HG03025 (cell line): ENCODE measurements around the gene ICAM5.
"Not testable (repeated sequence)": the region's sequence is repeated elsewhere in the genome, so short reads cannot be mapped to it uniquely, and the experiment has no call there.

Experiments used
- ATAC-seq: cut with Tn5 transposase; IDR thresholded peaks from one replicate; pipeline ENCODE4 v1.9.1; 2021; ENCODE audit warnings: mild to moderate bottlenecking, moderate library complexity; ENCODE audit not compliant: unreplicated experiment, low FRiP score

The ICAM5 gene

DNA sequence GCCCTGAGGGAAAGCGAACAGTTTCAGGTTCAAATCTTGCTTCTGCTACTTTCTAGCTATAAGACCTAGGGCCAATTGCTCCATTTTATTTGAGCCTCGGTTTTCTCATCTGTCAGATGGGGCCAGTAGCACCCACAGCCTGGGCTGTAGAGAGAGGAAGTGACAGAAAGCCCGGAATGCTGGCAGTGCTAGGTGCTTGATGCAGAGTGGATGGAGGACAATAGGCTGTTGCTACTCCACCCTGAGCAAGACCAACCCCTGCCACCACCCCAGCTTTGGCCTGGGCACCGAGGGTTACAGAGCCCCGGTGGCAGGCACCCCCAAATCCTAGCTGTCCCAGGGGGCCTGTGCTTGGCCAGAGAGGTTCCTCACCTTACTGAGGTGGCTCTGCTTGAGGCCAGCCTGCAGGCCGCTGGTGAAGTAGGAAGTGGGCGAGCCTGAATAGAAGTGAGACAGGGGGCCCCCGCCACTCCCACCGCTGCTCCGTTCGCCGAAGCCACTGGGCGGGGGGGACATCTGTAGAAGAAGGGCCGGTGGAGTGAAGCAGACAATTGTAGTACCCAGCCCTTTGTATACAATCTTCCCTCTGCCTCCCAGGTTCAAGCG, 28.2 kb downstream of the ICAM5 start:
- ATAC-seq = no peak

DNA sequence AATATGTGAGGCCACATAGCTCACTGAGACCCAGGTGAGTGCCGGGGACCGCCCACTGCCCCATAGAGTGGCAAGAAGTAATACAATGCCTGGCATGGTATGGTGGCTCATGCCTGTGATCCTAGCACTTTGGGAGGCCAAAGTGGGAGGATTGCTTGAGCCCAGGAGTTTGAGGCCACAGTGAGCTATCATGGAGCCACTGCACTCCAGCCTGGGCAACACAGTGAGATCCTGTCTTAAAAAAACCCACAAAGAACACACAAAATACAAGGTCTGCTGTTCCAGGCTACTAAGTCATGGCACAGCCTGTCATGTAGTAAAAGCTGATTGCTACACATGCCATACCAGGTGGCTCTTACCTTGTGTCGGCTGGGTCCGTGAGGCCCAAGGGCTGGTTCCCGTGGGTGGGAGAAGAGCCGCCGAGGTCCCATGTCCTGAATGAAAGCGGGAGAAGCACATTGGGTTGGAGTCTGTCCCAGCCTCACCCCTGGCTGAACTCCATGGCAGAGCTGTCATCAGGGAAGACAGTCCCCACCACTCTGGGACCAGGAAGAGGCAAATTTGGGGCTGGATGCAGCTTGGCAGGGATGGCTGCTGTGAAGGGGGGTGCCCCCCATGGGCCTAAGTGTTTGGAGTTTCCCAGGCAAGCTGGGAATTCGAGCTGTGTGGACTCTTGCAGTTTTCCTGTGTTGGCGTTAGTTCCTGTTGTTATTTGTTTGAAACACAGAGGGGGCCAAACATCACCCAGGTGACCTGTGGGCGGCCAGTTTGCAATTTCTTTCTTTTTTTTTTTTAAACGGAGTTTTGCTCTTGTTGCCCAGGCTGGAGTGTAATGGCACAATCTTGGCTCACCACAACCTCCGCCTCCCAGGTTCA, 29.3 kb downstream of the ICAM5 start:
- ATAC-seq = no peak

DNA sequence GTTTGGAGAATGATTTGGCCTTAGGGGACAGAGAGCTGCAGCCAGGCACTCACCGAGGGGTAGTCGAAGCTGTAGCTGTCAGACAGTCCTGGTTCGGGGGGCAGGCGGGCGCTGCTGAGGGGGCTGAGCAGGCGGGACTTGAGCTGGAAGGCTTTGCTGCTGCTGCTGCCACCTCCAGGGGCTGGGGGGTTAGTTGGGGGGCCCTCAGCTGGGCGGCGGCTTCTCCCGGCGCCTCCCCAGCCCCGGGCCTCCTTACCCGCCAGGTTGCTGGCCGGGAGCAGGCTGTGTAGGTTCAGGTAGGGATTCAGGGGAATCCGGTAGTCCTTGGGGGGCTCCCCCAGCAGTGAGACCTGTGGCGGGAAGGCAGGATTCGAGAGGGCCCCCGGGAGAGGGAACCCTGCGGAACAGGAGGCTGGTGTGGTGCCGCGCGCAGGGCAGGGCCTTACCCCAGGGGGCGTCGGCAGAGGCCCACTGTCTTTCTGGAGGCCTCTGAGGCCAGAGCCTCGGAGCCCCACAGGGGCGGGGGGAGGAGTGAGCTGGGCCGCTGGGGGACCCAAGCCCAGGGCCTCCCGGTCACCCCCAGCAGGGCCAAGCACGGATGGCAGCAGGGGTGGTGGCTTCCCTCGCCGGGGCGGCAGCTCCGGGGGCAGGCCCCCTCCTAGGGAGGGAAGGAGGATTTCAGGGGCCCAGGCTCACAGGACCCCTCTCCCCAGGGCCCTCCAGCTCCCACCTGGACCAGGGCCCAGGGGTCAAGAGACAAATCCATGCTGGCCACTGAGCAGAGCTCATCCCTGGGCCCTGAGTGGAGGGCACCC, 31.1 kb downstream of the ICAM5 start:
- ATAC-seq = no peak

- ATAC-seq = no peak
These were observed 31.7 kb downstream of the ICAM5 start for GRCh38 chr19:10321417-10321797.

DNA sequence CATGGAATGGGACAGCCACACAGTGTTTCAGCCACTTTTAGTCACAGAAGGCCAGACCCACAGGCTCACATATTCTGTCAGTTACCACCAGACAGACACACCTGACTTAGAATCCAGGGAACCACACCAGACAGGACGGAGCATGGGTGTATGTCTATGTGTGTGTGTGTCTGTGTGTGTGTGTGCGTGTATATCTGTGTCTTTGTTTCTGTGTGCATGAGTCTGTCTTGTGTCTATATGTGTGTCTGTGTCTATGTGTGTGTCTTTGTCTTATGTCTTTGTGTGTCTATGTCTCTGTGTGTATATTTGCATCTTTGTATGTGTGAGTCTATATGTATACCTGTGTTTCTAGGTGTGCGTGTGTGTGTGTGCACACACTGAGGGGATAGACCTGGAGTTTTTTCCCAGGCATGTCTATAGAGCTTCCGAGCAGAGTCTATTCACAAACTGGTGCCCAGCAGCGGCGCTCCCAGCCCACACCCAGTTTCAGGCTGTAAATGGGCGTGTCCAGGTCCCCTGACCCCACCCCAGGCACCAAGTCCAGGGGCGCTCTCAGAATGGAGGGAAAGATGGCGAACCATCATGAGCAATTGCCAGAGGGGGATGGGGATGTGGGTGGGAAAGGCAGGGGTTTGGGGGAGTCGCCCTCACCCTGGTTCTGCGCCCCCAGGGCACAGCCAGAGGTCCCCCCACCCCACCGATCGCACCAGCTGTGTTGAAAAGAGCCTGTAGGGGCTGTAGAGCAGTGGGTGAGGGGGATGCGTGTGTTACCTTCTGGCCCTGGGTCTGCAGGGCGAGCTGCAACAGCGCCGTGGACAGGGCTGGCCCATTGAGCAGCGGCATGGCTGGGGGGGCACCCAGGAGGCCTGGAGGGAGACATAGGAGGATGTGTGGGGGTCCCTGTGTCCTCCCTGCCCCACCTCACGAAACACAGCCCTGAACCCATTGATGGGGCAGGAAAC, 32.4 kb downstream of the ICAM5 start:
- ATAC-seq = no peak

DNA sequence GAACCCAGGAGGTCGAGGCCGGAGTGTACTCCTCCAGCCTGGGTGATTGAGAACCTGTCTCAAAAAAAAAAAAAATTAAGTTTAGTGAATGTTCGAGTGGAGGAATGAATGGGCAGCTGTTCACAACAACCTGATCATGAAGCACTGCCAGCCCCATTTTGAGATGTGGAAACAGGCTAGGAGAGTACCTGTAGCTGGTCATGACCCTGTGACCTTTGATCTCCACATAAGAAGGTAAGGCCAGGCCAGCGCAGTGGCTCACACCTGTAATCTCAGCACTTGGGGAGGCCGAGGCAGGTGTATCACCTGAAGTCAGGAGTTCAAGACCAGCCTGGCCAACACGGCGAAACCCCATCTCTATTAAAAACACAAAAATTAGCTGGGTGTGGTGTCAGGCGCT, 36.0 kb downstream of the ICAM5 start:
- no peak for ATAC-seq

DNA sequence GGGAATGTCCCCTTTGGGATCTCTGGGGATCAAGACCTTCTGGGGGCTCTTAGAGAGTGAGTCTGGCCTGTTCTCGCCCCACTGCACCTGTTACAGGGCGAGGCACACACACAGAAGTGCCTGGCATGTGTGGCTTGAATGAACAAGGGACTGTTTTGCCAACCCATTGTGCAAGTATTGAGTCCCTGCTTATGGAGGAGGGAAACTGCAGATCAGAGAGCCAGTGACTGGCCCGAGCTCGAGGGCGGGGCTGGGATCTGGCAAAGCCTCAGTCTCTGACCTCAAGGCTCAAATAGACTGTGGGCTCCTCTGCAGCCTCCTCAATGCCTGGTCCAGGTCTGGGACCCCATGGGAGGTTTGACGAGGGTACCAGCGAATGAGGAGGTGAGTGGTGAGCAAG, 38.0 kb downstream of the ICAM5 start:
- no peak for ATAC-seq

GRCh38 chr19:10328558-10329429, 39.0 kb downstream of the ICAM5 start:
- no peak for ATAC-seq

- ATAC-seq = no peak
These were observed 39.8 kb downstream of the ICAM5 start for GRCh38 chr19:10329555-10329954.

- no peak for ATAC-seq
These were observed 42.6 kb downstream of the ICAM5 start for GRCh38 chr19:10332158-10332964.

GRCh38 chr19:10332965-10333757, 43.4 kb downstream of the ICAM5 start, which contains the start of gene RAVER1:
TSS of gene RAVER1 (minus strand) at chr19:10333529. CDS start at chr19:10333507, 22 bp downstream.
- ATAC-seq = peak; percentile 74

DNA sequence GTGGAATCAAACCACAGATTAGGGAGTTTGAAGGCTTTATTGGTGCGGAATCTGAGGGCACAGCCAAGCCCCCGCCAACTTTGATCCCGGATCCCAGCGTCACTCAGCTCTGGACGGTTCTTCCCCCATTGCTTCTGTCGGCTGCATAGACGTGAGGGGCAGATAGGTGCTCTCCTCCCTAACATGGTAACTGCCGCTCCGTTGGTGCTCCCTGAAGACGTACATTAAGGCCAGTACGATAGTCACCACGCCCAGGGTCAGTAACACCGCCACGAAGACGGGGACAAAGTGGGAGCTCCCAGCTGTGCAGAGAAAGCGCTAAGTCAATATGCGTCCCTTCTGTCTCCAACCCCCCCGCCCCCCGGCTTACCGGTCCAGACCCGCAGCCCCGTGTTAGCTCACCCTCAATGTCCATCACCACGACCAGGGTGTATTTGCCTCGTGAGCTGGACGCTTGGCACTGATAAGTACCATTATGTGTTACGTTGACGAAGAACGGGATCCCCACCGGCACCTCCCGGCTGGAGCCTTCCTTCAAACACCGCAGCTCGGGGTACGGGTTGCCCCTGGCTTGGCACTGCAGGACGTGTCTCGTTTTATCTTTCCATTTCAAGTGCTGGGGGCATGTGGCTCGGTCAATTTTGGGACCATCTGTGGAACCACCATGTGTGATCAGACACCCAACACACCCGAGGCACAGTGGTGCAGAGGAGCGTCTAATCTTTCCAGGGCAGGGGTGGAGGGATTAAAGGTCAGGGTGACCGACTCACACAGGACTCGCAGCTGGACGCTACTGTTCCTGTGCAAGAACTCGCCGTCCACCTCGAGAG, 44.2 kb downstream of the ICAM5 start:
- no peak for ATAC-seq

DNA sequence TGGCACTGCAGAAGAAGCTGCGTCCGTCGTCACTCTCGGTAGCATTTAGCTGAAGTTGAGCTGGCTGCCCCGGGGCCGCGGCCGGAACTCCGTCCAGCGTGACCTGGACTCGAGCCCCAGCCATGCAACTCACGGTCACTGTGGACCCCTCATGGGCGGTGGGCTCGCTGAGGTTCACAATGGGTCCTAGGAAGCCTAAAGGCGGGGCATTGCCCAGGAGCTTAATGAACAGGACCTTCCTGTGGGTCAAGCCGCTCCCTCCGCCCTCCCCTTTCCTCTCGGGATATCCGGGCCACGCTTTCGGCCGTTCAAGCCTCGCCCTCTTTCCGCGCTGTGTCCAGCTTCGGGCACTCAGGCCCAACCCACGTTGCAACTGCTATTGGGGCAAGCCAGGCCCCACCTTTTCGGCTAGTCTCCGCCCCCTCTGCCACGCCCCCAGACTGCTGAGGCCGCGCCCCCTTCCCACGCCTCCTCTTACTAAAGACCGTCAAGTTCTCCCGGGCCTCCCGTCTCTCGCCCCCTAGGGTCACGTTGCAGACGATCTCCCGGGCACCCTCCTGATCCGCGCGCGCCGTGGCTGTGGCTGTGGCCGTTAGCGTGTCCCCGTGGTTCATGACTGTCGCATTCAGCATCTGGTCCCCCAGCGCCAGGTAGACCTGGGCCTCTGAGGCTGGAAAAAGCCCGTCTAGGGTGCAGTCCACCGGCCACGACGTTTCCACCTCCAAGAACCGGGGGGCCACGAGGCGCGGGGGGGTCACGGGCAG, 45.0 kb downstream of the ICAM5 start:
- ATAC-seq = no peak

GRCh38 chr19:10335352-10335985, 45.7 kb downstream of the ICAM5 start:
- ATAC-seq = no peak

GRCh38 chr19:10336725-10337124, 47.0 kb downstream of the ICAM5 start:
- ATAC-seq = not testable (repeated sequence)
